Stimulated activated CD4-positive, alpha-beta T cell treated with anti-CD3 and anti-CD28 coated beads, Interleukin-12 subunit alpha, Interleukin-12 subunit beta, amount 100 ng/mL, for 48 hours (primary cell): ENCODE results near the gene M1AP.

Experiments
- DNase-seq, 3 donors: peaks; one replicate each; pipeline ENCODE4 v3.0.0-alpha.2; 2020; ENCODE audit warnings: low read depth in 2 of 3, low spot score in 1 of 3

The M1AP gene, protein sequence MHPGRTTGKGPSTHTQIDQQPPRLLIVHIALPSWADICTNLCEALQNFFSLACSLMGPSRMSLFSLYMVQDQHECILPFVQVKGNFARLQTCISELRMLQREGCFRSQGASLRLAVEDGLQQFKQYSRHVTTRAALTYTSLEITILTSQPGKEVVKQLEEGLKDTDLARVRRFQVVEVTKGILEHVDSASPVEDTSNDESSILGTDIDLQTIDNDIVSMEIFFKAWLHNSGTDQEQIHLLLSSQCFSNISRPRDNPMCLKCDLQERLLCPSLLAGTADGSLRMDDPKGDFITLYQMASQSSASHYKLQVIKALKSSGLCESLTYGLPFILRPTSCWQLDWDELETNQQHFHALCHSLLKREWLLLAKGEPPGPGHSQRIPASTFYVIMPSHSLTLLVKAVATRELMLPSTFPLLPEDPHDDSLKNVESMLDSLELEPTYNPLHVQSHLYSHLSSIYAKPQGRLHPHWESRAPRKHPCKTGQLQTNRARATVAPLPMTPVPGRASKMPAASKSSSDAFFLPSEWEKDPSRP

DNA sequence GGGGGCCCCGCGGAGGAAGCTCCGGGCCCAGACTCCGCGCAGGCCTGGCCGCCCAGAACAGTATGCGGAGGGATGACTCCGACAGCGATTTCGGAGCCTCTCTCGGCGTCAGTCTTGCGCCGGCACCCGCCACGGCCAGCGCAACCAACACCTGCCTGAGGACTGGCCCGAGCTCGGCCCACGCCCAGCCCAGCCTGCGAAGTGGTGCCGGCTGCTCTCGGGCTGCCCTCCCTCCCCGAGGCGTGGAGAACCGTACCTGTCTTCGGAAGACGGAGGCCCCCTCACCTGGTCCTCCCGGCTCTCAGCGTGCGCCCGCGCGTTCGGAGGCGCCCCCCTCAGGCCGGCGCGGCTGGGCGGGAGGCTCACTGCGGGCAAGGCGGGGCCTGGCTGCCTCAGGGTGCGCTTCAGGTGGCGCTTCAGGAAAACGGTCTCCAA lies at the start of gene M1AP:
Gene M1AP (minus strand): TSS at position 322 of the 435 bp plus-strand sequence. CDS start 8,055 bp downstream, outside the sequence.
- DNase-seq, result no peak

DNA sequence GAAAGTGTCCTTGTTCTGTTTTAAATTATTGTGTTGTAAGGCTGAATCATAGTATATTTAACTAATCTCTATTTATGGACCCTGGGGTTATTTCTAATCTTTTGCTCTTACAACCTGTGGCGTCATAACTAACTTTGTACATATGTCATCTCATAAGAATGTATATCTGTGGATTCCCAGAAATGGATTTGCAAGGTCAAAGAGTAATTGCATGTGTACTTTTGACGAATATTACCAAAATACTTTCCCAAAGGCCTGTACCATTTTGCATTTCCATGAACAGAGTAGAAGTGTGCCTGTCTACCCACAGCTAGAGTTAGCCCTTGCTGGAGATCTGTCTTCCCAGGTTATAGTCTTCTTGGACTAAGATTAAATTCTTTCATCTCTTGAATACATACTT lies 48.7 kb upstream of the M1AP start:
- no peak for DNase-seq

DNA sequence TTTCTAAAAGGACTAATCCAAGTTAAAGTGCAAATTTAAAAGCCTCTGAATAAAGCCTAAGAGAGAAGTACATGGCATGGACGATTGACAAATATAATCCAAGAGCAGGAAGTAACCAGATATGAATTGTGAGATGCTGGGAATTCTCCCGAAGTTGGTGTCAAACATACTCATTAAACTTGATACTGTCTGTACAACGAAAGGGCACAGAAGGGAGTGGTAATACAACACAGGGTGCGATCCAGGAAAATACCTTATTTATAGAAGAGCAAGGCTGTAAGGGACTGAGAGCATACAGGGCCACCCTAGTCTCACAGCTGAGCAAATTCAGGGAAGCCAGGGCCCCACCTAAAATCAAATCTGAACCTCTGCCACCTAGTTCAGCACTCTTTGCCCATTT lies 47.5 kb upstream of the M1AP start:
- no peak for DNase-seq

DNA sequence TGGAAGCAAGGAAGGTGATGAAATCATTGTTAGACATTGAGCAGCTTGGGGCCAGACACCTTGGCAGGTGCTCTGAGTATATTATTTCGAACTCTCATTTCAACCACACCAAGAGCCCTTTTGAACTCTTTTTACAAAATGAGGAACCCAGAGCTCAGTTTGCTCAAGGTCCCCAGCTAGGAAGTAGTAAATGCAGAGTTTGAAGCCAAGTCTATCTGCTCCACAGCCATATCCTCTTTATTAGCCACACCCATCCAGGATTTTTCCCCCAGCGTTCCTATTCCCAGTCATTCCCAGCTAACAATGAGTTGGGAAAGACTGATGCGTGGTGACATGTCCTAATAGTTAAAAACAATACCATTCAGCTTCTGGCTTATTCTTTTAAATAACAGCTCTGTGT lies 46.2 kb upstream of the M1AP start:
- no peak for DNase-seq

DNA sequence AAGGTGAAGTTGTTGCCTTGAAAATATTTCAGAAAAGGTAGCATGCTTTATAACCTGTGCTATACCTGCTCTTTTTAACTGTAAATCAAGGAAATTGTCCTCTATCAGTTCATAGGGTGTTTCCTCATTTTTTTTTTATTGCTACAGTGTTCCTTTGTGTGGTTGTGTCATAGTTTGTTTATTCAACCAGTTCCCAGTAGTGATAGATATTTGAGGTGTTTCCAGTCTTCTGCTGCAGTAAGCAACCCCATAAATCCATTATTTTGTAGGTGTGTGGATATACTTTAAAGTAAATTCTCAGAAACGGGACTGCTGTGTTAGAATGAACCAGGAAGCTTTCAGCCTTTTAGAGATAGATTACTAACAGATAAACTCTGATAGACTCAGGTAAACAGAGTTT lies 45.5 kb upstream of the M1AP start:
- DNase-seq, result no peak

DNA sequence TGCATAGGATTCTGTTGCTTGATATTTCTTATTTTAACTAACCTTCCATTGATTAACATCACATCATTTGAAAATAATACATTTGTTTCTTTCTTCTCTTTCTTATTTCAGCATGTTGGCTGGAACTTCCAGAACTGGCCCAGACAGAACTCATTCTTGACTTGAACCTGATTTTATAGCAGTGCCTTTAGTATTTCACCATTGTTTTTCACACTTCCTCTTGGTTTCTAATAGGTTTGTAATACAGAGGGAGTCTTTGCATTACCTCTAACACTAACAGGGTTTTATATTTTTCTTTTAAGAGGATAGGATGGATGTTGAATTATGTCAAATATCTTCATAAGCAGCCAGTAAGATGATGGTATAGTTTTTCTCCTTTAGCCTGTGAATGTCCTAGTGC lies 45.1 kb upstream of the M1AP start:
- DNase-seq, result no peak

DNA sequence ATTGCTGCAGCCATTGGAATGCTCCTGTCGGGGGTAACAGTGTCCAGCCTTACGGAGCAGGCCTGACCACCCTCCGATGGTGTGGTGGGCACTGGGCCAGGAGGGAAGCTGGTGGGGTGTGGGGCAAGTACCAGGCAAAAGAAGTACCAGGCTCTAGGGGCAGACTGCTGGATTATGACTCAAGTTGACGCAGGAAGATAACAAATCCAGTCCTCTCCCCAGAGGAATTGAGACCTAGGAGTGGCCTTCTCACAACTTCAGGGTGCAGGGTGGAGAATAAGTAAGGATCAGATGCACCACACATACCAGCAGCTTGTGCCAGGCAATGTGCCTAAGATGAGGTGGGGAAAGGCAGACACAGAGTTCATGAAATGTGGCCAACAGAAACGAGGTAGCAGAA lies 43.8 kb upstream of the M1AP start:
- DNase-seq, result no peak

DNA sequence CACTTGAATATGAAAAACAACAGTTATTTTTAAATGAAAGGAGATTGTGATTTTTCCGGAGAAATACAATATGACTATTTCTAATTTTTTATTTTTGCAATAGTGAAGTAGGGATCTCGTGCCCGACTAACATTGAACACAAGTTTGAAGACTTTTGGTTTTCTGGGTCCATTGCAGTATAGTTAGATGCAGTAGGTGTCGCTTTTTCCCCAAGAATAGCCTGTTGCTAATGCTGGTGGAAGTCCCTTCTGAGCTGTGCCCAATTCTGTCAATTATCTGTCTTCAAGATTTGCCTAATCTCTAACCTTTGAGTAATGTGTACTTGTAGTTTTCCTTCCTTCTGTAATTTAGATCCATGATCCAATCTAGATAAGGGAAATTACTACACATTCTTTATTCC lies 42.4 kb upstream of the M1AP start:
- DNase-seq, result peak in 1 of 3 donors; percentile 23

DNA sequence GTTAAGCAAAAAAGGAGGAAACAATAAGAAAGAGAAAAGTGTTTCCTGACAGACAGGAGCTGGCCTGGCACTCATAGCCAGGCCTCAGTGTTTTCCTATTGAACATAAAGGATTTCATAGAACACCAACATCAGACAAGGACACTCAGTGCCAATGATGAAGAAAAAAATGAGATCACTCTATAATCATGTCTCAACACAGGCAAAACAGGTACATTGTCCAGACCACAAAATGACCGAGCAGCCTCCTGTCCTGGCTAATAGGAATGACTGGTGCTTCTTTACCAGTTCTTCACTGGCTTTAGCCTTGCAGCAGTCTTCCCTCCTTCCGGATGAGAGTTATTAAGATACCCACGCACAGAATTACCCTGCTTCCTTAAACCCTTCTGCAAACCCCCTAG lies 41.5 kb upstream of the M1AP start:
- DNase-seq, result no peak

DNA sequence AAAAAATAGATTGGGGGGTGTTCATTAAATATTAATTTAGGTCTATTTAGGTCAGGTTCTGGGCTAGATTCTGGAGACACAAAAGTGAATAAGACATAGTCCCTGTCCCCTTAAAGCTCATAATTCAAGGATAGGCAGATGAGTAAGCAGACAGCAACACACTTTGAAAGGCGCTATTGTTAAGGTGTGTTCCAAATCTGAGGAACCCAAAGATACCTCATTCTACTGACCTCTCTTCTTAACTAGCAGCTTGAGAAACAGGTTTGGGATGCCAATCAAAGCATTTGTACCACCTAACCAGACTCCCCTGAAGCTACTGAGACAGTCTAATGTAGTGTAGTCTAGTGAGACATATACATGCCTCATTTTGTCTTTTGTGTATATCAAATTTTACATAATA lies 40.8 kb upstream of the M1AP start:
- no peak for DNase-seq

DNA sequence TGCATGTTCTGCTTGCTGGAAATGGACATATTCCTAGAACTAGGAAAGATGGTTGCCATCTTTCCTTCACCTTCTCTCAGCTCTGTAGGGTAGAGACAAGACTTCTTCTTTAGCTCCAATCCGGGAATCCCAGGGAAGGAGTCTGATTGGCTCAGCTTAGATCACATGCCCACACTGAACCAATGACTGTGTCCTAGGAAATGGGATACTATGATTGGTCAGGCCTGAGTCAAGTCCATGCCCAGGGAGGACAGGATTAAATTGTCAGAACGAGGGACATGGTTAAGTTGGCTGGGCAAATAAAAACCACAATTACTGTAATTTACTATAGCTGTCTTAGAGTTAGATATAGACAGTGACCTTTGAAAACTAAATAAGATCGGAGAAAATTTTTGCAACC lies 37.3 kb upstream of the M1AP start:
- no peak for DNase-seq

DNA sequence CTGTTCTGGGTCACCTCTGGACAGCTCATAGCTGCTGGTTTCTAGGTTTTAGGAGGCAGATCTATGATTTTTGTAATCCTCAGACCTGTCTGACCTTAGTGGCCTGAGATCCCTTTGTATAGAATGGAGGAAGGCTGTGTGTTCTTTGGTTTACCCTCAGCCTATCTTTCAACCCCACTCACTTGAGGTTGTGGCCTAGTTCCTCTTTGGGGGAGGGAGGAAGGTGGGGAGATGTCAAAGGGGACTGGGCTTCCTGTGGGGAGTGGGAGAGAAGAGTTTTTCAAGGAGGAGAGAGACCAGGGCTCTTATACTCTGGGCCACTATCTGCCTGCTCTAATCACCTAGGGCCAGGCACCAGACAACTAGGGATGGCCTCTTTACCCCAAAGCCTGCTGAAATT lies 34.4 kb upstream of the M1AP start:
- no peak for DNase-seq

DNA sequence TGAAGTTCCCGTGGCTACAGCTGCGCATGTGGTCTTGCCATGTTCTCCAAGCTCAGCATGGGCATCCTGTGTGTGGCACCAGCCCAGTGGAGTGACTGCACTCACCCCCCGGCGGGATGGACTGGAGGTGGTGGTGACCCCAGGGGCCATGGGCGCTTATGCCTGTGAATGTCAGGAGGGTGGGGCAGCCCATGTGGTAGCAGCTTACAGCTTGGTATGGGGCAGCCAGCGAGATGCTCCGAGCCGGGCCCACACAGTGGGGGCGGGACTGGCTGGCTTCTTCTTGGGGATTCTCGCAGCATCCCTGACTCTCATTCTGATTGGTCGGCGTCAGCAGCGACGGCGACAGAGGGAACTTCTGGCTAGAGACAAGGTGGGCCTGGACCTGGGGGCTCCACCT lies 31.5 kb upstream of the M1AP start:
- DNase-seq, result no peak

DNA sequence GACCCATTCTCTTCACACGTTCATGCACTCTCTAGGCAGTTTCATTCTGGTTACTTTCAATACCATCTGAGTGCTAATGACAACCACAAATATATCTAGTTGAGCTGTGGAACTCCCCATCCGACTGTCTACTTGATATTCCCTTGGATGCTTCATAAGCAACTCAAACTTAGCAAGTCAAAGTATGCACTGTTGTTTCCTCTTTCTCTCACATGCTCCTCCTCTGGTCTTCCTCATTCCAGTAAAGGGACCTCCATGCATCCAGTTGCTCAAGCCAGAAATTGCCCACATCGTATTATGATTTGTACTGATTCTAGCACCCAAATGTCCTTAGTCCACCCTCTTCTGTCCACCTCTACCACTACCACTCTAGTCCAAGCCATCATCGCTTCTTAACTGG lies 28.2 kb upstream of the M1AP start:
- DNase-seq, result no peak

DNA sequence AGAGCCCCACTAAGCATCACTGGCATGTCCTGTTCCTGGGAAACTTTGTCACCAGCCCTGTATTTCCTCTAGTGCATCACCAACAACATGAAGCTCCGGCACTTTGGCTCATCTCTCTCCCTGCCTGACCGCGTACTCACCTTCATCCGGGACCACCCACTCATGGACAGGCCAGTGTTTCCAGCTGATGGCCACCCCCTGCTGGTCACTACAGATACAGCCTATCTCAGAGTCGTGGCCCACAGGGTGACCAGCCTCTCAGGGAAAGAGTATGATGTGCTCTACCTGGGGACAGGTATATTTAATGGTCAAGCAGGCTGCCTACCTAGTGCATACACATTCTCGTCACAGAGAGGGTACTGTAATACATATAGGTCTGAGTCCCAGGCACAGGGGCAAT lies 27.0 kb upstream of the M1AP start:
- no peak for DNase-seq

DNA sequence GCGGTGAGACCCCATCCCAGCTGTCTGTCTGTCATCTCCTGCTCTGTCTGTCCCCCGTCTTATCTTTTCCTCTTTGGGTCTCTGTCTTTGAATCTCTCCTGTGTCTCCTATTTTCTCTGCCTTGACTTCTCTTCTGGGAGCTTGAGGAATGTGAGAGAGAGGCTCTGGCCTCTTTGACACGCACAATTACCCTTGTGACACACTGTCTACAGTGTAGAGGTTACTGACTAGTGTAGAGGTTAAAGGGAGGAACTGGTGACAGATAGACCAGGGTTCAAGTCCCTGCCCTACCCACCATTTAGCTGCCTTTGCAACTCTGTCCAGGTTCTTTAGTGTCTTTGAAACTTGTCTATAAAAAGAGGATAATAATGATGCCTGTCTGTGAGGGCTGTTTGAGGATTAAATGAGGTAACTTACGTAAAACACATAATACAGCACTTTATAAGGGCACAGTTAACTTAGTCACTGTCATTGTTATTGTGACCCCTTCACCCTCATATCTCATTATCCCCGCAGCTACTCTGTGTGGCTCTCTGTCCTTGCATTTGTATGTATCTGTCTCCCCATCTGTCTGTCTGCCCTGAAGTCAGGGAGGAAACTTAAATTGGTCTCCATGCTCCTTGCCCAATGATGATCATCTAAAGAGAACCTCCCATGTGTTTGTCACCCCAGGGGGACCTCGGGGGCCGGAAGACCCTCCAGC lies 25.8 kb upstream of the M1AP start:
- DNase-seq, result no peak

DNA sequence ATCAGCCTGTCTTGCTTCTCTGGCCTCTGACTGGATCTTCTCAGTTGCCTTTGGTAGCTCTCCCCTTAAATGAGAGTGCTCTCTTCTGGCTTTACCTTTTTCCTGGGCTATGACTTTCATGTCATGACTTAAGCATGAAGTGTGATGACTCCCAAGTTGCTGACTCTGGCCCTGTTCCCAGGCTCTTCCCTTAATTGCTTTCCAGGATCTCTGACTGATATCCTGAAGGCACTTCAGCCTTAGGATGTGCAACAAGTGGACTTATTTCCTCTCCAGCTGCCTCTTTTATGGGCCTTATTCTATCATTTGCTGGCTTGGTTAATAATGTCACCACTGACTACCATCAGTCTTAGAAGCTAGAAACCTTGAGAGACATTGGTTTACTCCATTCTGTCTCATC lies 23.3 kb upstream of the M1AP start:
- no peak for DNase-seq

DNA sequence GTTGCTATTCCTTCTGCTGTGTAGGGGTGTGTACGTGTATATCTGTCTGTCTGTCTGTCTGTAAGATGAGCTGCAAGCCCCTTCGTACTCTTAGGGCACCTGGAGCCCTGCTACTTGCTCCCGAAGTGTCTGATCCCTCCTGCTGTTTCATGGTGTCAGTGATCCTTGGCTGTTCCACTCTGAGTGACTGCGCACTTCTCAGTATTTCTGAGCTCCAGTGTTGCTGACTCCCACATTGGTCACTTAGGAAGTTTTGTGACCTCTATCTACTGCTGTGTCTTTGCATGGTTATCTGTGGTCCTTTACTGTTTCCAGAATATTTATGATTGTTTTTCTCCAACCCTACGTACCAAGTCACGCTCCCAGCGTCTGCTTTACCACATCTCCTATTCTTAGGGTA lies 22.1 kb upstream of the M1AP start:
- no peak for DNase-seq

DNA sequence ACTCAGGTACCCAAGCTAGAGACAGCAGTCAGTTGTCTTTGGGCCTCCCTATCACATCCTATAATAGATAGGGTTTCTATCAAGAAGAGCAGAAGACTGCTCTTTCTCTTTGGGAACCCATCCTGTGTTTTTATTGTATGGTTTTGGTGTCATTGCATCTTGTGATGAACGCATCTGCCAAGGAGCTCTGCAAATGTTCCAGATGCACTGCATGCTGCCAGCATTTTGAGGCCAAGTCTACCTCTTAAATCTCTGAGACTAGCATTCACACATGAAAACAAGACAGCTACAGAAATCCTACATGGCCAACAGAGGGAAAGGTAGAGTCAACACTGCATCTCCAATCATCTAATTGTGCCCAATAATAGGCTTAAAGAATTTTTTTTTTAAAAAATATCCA lies 20.0 kb upstream of the M1AP start:
- DNase-seq, result no peak

DNA sequence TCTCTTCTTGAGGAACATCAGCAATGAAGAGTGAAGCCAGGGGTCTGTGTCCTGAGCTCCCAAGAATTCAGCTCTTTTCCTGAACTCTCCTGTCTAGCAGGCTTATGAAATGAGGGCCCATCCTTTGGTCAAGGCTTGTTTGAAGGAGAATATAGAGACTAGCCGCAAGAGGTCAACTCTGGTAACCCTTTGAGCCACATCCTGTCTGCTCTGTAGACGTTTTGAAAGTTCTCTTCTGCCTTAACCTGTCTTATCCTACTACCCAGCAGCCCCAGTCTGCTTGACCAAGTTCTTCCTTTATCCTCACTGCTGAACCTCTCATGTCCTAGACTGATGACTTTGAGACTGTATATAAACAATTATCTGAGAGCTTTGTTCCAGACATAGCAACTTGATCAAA lies 11.3 kb upstream of the M1AP start:
- no peak for DNase-seq

DNA sequence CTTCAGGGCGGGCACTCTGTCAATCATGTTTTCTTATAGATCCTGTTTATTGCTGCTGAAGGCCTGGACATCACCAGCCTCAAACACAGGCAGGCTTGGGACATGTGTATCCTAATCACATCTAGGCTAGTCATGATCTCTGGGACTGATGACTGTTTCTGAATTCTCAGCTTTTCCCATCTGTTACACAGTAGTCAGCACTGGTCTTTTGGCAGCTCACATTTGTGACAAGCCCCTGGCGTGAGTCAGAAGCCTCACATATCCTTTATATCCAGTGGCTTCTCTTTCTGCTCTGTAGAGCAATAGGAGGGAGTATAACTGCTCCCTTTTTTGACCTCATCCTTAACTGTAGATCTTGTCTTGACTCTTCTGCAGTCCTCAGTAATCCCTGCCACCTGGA lies 10.4 kb upstream of the M1AP start:
- DNase-seq, result no peak

DNA sequence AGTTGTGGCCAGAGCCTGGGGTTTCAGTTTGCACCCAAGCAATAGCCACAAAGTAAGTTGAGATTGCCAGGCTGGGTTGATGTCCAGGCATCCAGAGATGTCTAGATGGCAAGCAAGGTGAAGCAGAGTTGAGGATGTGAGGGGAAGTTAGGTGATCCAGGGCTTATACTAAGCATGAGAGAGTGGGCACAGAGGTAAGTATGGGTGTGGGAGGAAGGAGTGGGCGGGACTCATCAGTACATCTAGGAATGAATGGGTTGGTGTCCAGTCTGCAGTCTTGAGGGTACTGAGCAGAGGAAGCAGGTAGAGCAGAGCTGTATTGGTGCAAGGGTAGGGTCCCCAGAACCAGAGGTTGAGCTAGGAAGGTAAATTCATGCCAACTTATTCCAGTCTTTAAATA lies 7.4 kb upstream of the M1AP start:
- DNase-seq, result no peak
